Neutrophil (primary cell): ENCODE results near the gene THAP12.

Experiments
- H3K27ac ChIP-seq: fragments of 200-600 bp; sonication (generic); 2 replicates; pipeline ENCODE4 v1.5.1; 2016; ENCODE audit warnings: mild to moderate bottlenecking, moderate library complexity
- H3K27me3 ChIP-seq: fragments of 200-600 bp; sonication (generic); 2 replicates; pipeline ENCODE4 v1.6.0; 2016; ENCODE audit warnings: mild to moderate bottlenecking
- H3K36me3 ChIP-seq: fragments of 200-600 bp; sonication (generic); 2 replicates; pipeline ENCODE4 v1.5.1; 2017
- H3K4me1 ChIP-seq, 2 experiments: fragments of 200-600 bp in 1 of 2; sonication (generic) in 1 of 2; 1 replicate in 1 of 2; 2 replicates in 1 of 2; pipeline versions ENCODE4 v1.5.1 to v1.6.1; 2013 to 2016; ENCODE audit warnings: low read depth in 1 of 2, low read length in 1 of 2, mild to moderate bottlenecking in 1 of 2, moderate library complexity in 1 of 2; ENCODE audit not compliant: control insufficient read depth in 1 of 2, insufficient read depth in 1 of 2
- H3K4me3 ChIP-seq, 2 experiments: fragments of 200-600 bp in 1 of 2; sonication (generic) in 1 of 2; 1 replicate in 1 of 2; 2 replicates in 1 of 2; pipeline ENCODE4 v1.5.1; 2013 to 2016; ENCODE audit warnings: low read depth in 1 of 2, low read length in 1 of 2, mild to moderate bottlenecking in 1 of 2, moderate library complexity in 1 of 2
- H3K9me3 ChIP-seq: fragments of 200-600 bp; sonication (generic); 2 replicates; pipeline ENCODE4 v1.5.1; 2016
- CTCF ChIP-seq: fragments of 200-600 bp; sonication (generic); IDR thresholded peaks from 2 replicates; pipeline ENCODE4 v1.5.1; 2016; ENCODE audit warnings: antibody characterized with exemption

The THAP12 gene

GRCh38 chr11:76379807-76380158 is 1.1 kb downstream of the THAP12 start:
- peaks cover 30 to 35% of the 10 kb centered on the region in 2 experiments for H3K4me1 ChIP-seq
- no peaks in the 10 kb centered on the region for H3K27me3 ChIP-seq
- H3K9me3 ChIP-seq: no peaks in the 10 kb centered on the region
- peak overlapping the region; percentile 77 to 91 for H3K4me3 ChIP-seq
- no peak for TF ChIP-seq CTCF
- H3K27ac ChIP-seq: peak overlapping the region; percentile 92
- peaks cover 3% of the 10 kb centered on the region for H3K36me3 ChIP-seq

- H3K27ac ChIP-seq: no peak overlapping the region
- no peaks in the 10 kb centered on the region for H3K27me3 ChIP-seq
- H3K4me1 ChIP-seq: peaks cover 29 to 33% of the 10 kb centered on the region in 2 experiments
- H3K36me3 ChIP-seq: peaks cover 3% of the 10 kb centered on the region
- no peak for TF ChIP-seq CTCF
- no peak overlapping the region for H3K4me3 ChIP-seq
- H3K9me3 ChIP-seq: no peaks in the 10 kb centered on the region
Measured at GRCh38 chr11:76376746-76377558, 4.0 kb downstream of the THAP12 start.

GRCh38 chr11:76371170-76371569 is 9.8 kb downstream of the THAP12 start:
- no peaks in the 10 kb centered on the region for H3K9me3 ChIP-seq
- no peaks in the 10 kb centered on the region for H3K36me3 ChIP-seq
- TF ChIP-seq CTCF: no peak
- no peak overlapping the region for H3K27ac ChIP-seq
- no peak overlapping the region for H3K4me3 ChIP-seq
- no peaks in the 10 kb centered on the region for H3K27me3 ChIP-seq
- H3K4me1 ChIP-seq: peaks cover 9 to 12% of the 10 kb centered on the region in 2 experiments

- Histone ChIP-seq H3K27me3 (no peaks in the 10 kb centered on the region), H3K4me3 (no peak overlapping the region), H3K27ac (no peak overlapping the region), H3K4me1 (no peaks in the 10 kb centered on the region), H3K9me3 (no peaks in the 10 kb centered on the region), H3K36me3 (peaks cover 1% of the 10 kb centered on the region)
- no peak for TF ChIP-seq CTCF
Measured at GRCh38 chr11:76369406-76369805, 11.5 kb downstream of the THAP12 start.

- Histone ChIP-seq H3K9me3 (no peaks in the 10 kb centered on the region), H3K27ac (no peak overlapping the region)
Measured at GRCh38 chr11:76368490-76368889, 12.4 kb downstream of the THAP12 start.

More at GRCh38 chr11:76368490-76368889, 12.4 kb downstream of the THAP12 start:
- no peaks in the 10 kb centered on the region for H3K27me3 ChIP-seq
- H3K36me3 ChIP-seq: peaks cover 5% of the 10 kb centered on the region
- H3K4me1 ChIP-seq: no peaks in the 10 kb centered on the region
- no peak overlapping the region for H3K4me3 ChIP-seq
- no peak for TF ChIP-seq CTCF
